Type B pancreatic cell (in vitro differentiated cells): ENCODE measurements around the gene POLE4. TPM values are rescaled to one million over a fixed set of nuclear protein-coding genes. Genes with fewer than 3 reads are reported as not detected.

Source experiments
- DNase-seq: peaks from one replicate; pipeline ENCODE4 v3.0.0; 2021; ENCODE audit warnings: mixed read lengths; ENCODE audit not compliant: unreplicated experiment; ENCODE audit errors: extremely low spot score
- H3K27ac Mint-ChIP-seq: 2 replicates; pipeline ENCODE4 v1.8.0; 2021; ENCODE audit warnings: mild to moderate bottlenecking, mixed read lengths
- H3K27me3 Mint-ChIP-seq: 2 replicates; pipeline ENCODE4 v1.8.0; 2021; ENCODE audit warnings: mixed read lengths
- H3K36me3 Mint-ChIP-seq: 2 replicates; pipeline ENCODE4 v1.8.0; 2021; ENCODE audit warnings: mixed read lengths
- H3K4me1 Mint-ChIP-seq: one replicate; pipeline ENCODE4 v1.8.0; 2021; ENCODE audit warnings: mixed read lengths; ENCODE audit not compliant: unreplicated experiment
- H3K4me3 Mint-ChIP-seq: 2 replicates; pipeline ENCODE4 v1.8.0; 2021; ENCODE audit warnings: mild to moderate bottlenecking, mixed read lengths
- H3K9me3 Mint-ChIP-seq: 2 replicates; pipeline ENCODE4 v1.8.0; 2021; ENCODE audit warnings: mixed read lengths
- total RNA-seq: library from RNA; stranded (reverse); gene quantifications from 2 replicates; pipeline ENCODE4 v1.2.1, GENCODE V29; 2021; ENCODE audit warnings: low replicate concordance
- TF ChIP-seq, protein P1 (sequence below): fragments of 200-600 bp; sonication (generic); conservative IDR thresholded peaks from 2 replicates; pipeline ENCODE4 v1.5.0; 2021; ENCODE audit warnings: antibody characterized with exemption, mild to moderate bottlenecking

POLE4 gene
- total RNA-seq, 1 donor from 2014 or later, result 31.0 TPM

DNA sequence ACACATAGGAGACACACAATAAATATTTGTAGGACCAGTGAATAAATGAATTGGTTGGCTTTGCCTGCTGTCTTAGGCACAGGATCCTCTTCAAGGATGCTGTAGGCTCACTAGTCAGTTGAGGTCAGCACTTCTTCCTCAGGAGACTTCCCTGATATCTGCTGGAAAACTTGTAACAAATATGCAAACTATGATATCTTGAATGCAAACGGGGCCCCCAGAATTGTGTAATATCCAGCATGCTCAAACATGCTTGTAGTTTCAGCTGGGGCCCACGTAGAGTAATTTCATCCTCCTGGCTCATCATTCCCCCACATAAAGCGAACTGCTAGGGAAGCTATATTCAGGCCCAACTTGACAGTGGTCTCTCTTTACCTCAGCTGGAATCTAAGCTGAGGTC lies 43.6 kb downstream of the POLE4 start:
- no peak overlapping the region for H3K4me3 Mint-ChIP-seq
- TF ChIP-seq, protein P1, sequence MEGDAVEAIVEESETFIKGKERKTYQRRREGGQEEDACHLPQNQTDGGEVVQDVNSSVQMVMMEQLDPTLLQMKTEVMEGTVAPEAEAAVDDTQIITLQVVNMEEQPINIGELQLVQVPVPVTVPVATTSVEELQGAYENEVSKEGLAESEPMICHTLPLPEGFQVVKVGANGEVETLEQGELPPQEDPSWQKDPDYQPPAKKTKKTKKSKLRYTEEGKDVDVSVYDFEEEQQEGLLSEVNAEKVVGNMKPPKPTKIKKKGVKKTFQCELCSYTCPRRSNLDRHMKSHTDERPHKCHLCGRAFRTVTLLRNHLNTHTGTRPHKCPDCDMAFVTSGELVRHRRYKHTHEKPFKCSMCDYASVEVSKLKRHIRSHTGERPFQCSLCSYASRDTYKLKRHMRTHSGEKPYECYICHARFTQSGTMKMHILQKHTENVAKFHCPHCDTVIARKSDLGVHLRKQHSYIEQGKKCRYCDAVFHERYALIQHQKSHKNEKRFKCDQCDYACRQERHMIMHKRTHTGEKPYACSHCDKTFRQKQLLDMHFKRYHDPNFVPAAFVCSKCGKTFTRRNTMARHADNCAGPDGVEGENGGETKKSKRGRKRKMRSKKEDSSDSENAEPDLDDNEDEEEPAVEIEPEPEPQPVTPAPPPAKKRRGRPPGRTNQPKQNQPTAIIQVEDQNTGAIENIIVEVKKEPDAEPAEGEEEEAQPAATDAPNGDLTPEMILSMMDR, result no peak
- H3K27ac Mint-ChIP-seq, result no peak overlapping the region
- no peaks in the 10 kb centered on the region for H3K27me3 Mint-ChIP-seq
- no peaks in the 10 kb centered on the region for H3K4me1 Mint-ChIP-seq
- H3K36me3 Mint-ChIP-seq, result peaks cover 3% of the 10 kb centered on the region
- no peak for DNase-seq
- no peaks in the 10 kb centered on the region for H3K9me3 Mint-ChIP-seq

DNA sequence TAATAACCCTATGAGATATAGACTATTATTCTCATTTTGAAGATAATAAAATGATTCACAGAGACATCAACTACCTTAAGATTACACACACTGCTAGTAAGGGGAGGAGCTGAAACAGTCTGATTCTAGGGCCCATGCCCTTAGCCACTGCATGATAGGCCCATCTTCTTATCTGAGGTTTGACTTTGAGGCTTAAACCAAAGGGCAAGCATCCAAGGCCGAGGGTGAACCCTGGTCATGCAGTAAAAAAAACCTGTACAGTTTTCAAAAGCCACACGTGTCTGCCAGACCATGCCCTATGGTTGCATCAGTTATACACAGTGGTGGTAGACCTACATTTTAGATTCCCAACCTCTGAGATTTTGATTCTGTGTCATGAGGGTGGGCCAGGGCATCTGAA lies 44.8 kb downstream of the POLE4 start:
- DNase-seq, result no peak
- H3K9me3 Mint-ChIP-seq, result no peaks in the 10 kb centered on the region
- H3K27me3 Mint-ChIP-seq, result no peaks in the 10 kb centered on the region
- H3K36me3 Mint-ChIP-seq, result peaks cover under 1% of the 10 kb centered on the region
- no peak overlapping the region for H3K4me3 Mint-ChIP-seq
- no peaks in the 10 kb centered on the region for H3K4me1 Mint-ChIP-seq
- TF ChIP-seq, protein P1, result no peak
- no peak overlapping the region for H3K27ac Mint-ChIP-seq

DNA sequence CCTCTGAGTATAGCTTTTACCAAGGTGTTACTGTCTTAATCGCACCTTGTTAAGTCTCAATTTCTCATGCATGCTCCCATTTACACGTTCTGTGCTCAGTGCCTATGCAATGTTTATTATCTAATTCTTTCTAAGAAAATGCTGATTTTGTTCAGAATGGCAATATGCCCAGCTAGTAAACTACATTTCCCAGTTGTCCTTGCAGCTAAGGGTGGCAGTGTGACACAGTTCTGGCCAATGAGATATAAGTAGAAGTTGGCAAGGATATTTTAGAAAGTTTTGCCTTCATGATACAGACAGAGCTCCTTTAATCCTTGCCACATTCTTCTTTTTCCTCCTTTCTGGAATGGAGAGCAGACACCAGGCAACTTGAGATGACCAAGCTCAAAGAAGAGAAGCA lies 45.3 kb downstream of the POLE4 start:
- TF ChIP-seq, protein P1, result no peak
- Mint-ChIP-seq H3K4me1 (no peaks in the 10 kb centered on the region), H3K36me3 (no peaks in the 10 kb centered on the region), H3K27me3 (no peaks in the 10 kb centered on the region), H3K27ac (no peak overlapping the region), H3K4me3 (no peak overlapping the region), H3K9me3 (no peaks in the 10 kb centered on the region)
- DNase-seq, result no peak

DNA sequence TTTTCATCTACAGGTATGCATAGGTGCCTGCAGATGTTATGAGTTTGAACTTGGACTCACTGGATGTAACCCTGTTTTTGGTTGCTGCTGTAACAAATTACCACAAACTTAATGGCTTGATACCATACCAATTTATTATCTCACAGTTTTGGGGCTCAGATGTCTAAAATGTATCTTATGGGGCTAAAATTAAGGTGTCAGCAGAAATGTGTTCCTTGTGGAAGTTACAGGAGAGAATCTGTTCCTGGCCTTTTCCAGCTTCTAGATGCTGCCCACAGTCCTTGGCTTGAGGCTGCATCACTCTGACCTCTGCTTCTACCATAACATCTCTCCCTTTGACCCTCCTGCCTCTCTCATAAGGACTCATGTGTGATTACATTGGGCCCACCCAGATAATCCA lies 47.6 kb downstream of the POLE4 start:
- TF ChIP-seq, protein P1, result no peak
- Mint-ChIP-seq H3K27me3 (no peaks in the 10 kb centered on the region), H3K27ac (no peak overlapping the region), H3K4me1 (no peaks in the 10 kb centered on the region), H3K9me3 (no peaks in the 10 kb centered on the region), H3K36me3 (no peaks in the 10 kb centered on the region), H3K4me3 (no peak overlapping the region)
- DNase-seq, result no peak

DNA sequence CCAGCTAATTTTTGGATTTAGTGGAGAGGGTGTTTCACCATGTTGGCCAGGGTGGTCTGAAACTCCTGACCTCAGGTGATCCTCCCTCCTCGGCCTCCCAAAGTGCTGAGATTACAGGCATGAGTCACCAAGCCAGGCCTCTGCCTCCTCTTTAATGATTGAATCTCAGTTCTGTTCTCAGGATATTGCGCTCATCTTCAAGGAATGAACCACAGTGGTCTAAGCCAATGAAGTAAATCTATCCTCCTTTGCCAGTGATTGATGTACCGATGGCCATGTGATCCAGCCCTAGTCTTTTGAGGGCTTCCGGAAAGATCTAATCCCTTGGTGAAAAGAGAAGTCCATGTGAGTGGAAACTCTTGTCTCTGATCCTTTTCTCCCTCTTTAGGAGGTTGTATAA lies 48.6 kb downstream of the POLE4 start:
- TF ChIP-seq, protein P1, result no peak
- no peak for DNase-seq
- Mint-ChIP-seq H3K9me3 (no peaks in the 10 kb centered on the region), H3K4me1 (no peaks in the 10 kb centered on the region), H3K4me3 (no peak overlapping the region), H3K27ac (no peak overlapping the region), H3K36me3 (no peaks in the 10 kb centered on the region), H3K27me3 (no peaks in the 10 kb centered on the region)

DNA sequence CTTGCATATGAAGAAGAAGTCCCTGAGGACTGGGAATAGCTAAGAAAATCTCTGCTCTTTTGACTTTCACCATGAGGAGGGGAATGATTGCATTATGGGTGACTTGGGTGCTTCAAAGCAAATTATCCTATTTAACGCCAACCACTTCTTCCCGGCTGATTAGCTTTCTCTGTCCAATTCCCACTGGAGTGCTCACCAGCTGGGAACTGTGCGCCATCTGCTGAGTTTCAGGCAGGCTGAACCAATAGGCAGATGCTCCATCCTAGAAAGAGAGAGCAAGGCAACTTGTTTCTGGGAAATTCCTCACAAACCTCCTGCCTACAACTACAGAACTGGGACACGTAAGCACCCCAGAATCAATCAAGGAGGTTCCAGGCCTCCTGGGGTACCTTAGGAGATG lies 49.4 kb downstream of the POLE4 start:
- TF ChIP-seq, protein P1, result no peak
- H3K4me1 Mint-ChIP-seq, result no peaks in the 10 kb centered on the region
- H3K27me3 Mint-ChIP-seq, result no peaks in the 10 kb centered on the region
- no peaks in the 10 kb centered on the region for H3K36me3 Mint-ChIP-seq
- H3K27ac Mint-ChIP-seq, result no peak overlapping the region
- DNase-seq, result no peak
- H3K4me3 Mint-ChIP-seq, result no peak overlapping the region
- H3K9me3 Mint-ChIP-seq, result no peaks in the 10 kb centered on the region
